Globus pallidus (tissue), 1 donor: ENCODE data around the gene LNPEP.
A peak's percentile ranks its signal among the peaks of the same experiment; 100 is the strongest.

Source experiments
- DNase-seq: peaks from one replicate; pipeline ENCODE4 v3.0.0-alpha.2; 2015; ENCODE audit warnings: low spot score

LNPEP gene

GRCh38 chr5:96961053-96961452 is 25.2 kb downstream of the LNPEP start:
- no peak for DNase-seq

- no peak for DNase-seq
These were observed 26.7 kb downstream of the LNPEP start for GRCh38 chr5:96962540-96962991.

- peak; percentile 64 for DNase-seq
These were observed 27.4 kb downstream of the LNPEP start for GRCh38 chr5:96963267-96963666.

GRCh38 chr5:96966801-96967200 is 30.9 kb downstream of the LNPEP start:
- DNase-seq = no peak

GRCh38 chr5:96967400-96967799 is 31.5 kb downstream of the LNPEP start:
- DNase-seq = no peak

GRCh38 chr5:96968074-96968473 is 32.2 kb downstream of the LNPEP start:
- no peak for DNase-seq

GRCh38 chr5:96968614-96969013 is 32.7 kb downstream of the LNPEP start:
- DNase-seq = no peak

- DNase-seq = no peak
These were observed 33.5 kb downstream of the LNPEP start for GRCh38 chr5:96969366-96969765.

GRCh38 chr5:96972599-96973334 is 36.9 kb downstream of the LNPEP start:
- no peak for DNase-seq

GRCh38 chr5:96973532-96974401 is 37.9 kb downstream of the LNPEP start:
- DNase-seq = no peak

- DNase-seq = no peak
These were observed 39.8 kb downstream of the LNPEP start for GRCh38 chr5:96975656-96976055.

GRCh38 chr5:96977228-96977627 is 41.3 kb downstream of the LNPEP start:
- no peak for DNase-seq

GRCh38 chr5:96978812-96979449 is 43.1 kb downstream of the LNPEP start:
- no peak for DNase-seq

GRCh38 chr5:96984506-96985192 is 48.8 kb downstream of the LNPEP start:
- DNase-seq = no peak

GRCh38 chr5:96986450-96986849 is 50.6 kb downstream of the LNPEP start:
- no peak for DNase-seq

- no peak for DNase-seq
These were observed 54.2 kb downstream of the LNPEP start for GRCh38 chr5:96990102-96990501.

GRCh38 chr5:96991708-96992107 is 55.8 kb downstream of the LNPEP start:
- DNase-seq = no peak

GRCh38 chr5:96993760-96994159 is 57.9 kb downstream of the LNPEP start:
- no peak for DNase-seq

- no peak for DNase-seq
These were observed 58.6 kb downstream of the LNPEP start for GRCh38 chr5:96994493-96994892.

GRCh38 chr5:96995419-96995818 is 59.5 kb downstream of the LNPEP start:
- DNase-seq = no peak

- DNase-seq = peak; percentile 63
These were observed 61.5 kb downstream of the LNPEP start for GRCh38 chr5:96997265-96997859.

- DNase-seq = no peak
These were observed 64.0 kb downstream of the LNPEP start for GRCh38 chr5:96999856-97000255.
